HG03045 (cell line): Measurements from ENCODE around the gene OR10J1.

Experiments used
- ATAC-seq: cut with Tn5 transposase; IDR thresholded peaks from one replicate; pipeline ENCODE4 v1.9.1; 2021; ENCODE audit warnings: mild to moderate bottlenecking, moderate library complexity; ENCODE audit not compliant: unreplicated experiment

The OR10J1 gene

DNA sequence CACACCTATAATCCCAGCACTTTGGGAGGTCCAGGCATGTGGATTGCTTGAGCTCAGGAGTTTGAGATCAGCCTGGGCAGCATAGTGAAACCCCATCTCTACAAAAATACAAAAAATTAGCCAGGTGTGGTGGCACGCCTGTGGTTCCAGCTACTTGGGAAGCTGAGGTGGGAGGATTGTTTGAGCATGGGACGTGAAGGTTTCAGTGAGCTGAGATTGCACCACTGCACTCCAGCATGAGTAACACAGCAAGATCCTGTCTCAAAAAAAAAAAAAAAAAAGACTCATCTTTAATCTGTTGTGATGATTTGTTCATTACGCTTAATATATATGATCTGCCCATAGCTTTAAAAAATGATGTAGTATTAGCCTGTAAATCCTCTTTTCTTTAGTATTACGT, 44.0 kb downstream of the OR10J1 start:
- no peak for ATAC-seq
